Calu3 (cell line): ENCODE measurements around the gene APRT. TPM values are rescaled to one million over a fixed set of nuclear protein-coding genes. Genes with fewer than 3 reads are reported as not detected.
"Not testable (repeated sequence)": the region's sequence is repeated elsewhere in the genome, so short reads cannot be mapped to it uniquely, and the experiment has no call there.

ENCODE experiments used
- BruUV-seq: library from RNA; stranded (reverse); fragments of 400-500 nt; replicated peaks from 2 replicates; lab custom pipeline; 2021; lab: Mats Ljungman, UMichigan
- CTCF ChIA-PET: fragments of 300-600 bp; sonication (Branson Sonifier 250); formaldehyde crosslinking; loops from one replicate; lab custom pipeline; 2022; ENCODE audit warnings: antibody characterized with exemption; lab: Charles Lee
- DNase-seq: peaks from one replicate; pipeline ENCODE4 v3.0.0; 2022
- H3K27ac Mint-ChIP-seq: one replicate; pipeline ENCODE4 v1.8.0; 2022; ENCODE audit warnings: mixed read lengths; ENCODE audit not compliant: unreplicated experiment
- H3K27me3 Mint-ChIP-seq: one replicate; pipeline ENCODE4 v1.8.0; 2022; ENCODE audit warnings: mixed read lengths; ENCODE audit not compliant: unreplicated experiment
- H3K36me3 Mint-ChIP-seq: one replicate; pipeline ENCODE4 v1.8.0; 2022; ENCODE audit warnings: mild to moderate bottlenecking, moderate library complexity, mixed read lengths; ENCODE audit not compliant: insufficient read depth, unreplicated experiment
- H3K4me1 Mint-ChIP-seq: one replicate; pipeline ENCODE4 v1.8.0; 2022; ENCODE audit warnings: mild to moderate bottlenecking, low read depth, mixed read lengths; ENCODE audit not compliant: unreplicated experiment
- H3K4me3 Mint-ChIP-seq: one replicate; pipeline ENCODE4 v1.8.0; 2022; ENCODE audit warnings: mild to moderate bottlenecking, low read depth, moderate library complexity, mixed read lengths; ENCODE audit not compliant: unreplicated experiment
- H3K9me3 Mint-ChIP-seq: one replicate; pipeline ENCODE4 v1.8.0; 2022; ENCODE audit warnings: low read depth, mixed read lengths; ENCODE audit not compliant: unreplicated experiment
- intact Hi-C: fragments of 100-400 bp; cut with micrococcal nuclease; formaldehyde crosslinking; loops from one replicate; pipeline ENCODE4 v1.10.0; 2022; ENCODE audit not compliant: unreplicated experiment
- total RNA-seq: library from RNA; stranded (reverse); gene quantifications from 2 replicates; pipeline ENCODE4 v1.2.3, GENCODE V29; 2022
- TF ChIP-seq, protein P1 (sequence below): fragments of 200-600 bp; IDR thresholded peaks from one replicate; pipeline ENCODE4 v1.8.0; 2022; ENCODE audit warnings: antibody characterized with exemption; ENCODE audit not compliant: unreplicated experiment

The APRT gene
- total RNA-seq, 1 experiment from 2014 or later, result 203 TPM

DNA sequence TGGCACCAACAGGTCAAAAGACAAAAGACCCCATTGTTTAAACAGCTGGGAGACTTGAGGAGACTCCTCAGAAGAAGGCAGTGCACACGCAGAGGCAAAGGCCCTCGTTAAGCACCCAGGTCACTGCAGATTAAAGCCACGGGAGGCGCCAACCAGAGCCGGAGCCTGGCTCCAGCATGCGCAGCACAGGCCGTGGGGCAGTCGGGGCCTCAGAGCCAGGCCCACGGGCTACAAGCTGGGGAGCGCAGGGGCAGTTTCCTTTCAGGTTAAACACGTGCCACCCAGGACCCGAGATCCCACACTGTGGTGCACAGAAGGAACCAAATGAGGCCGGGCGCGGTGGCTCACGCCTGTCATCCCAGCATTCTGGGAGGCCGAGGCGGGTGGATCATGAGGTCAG lies 35.9 kb downstream of the APRT start:
- intact Hi-C loops, result no loop called here
- CTCF ChIA-PET, result no interaction called here

DNA sequence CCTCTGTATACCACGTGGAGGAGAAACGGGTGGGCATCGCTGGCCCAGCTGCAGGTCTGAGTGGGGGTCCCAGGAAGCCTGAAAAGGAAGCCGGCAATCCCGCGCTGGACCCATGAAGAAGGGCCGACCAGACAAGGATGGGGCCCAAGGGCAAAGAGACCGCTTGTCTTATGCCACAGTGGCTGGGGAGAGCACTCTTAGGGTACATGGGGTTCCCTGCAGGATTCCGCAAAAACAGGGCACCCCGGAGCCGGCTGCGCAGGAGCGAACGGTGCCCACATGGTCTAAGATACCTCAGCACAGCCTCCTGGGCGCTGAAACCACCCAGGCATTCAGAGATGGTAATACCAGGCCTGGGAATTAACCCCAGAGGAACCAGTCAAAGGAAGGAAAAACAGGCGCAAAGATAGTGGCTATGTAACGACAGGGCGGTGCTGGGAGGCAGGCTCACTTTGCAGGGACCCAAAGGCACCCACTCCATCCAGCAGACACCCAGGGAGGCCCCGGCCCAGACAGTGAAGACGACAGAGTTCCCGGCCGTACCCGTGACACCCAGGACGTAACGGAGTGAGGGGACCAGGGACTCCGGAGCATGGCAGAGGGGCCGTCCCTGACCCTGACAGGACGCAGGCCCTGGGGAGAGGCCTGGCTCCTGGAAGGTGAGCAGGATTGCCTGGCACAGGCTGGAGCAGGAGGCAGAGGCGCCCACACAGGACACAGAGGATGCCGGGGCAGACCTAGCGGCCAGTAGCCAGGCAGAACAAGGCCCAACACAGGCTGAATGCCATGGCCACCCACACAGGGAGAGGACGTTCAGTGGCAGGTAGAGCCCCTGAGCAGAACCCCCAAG lies 37.0 kb downstream of the APRT start:
- intact Hi-C loops, result no loop called here
- Mint-ChIP-seq H3K27ac (no peak overlapping the region), H3K4me3 (no peak overlapping the region), H3K27me3 (no peaks in the 10 kb centered on the region), H3K36me3 (peaks cover 46% of the 10 kb centered on the region), H3K4me1 (peaks cover 40% of the 10 kb centered on the region), H3K9me3 (no peaks in the 10 kb centered on the region)
- no TSS peak for BruUV-seq
- TF ChIP-seq, protein P1, sequence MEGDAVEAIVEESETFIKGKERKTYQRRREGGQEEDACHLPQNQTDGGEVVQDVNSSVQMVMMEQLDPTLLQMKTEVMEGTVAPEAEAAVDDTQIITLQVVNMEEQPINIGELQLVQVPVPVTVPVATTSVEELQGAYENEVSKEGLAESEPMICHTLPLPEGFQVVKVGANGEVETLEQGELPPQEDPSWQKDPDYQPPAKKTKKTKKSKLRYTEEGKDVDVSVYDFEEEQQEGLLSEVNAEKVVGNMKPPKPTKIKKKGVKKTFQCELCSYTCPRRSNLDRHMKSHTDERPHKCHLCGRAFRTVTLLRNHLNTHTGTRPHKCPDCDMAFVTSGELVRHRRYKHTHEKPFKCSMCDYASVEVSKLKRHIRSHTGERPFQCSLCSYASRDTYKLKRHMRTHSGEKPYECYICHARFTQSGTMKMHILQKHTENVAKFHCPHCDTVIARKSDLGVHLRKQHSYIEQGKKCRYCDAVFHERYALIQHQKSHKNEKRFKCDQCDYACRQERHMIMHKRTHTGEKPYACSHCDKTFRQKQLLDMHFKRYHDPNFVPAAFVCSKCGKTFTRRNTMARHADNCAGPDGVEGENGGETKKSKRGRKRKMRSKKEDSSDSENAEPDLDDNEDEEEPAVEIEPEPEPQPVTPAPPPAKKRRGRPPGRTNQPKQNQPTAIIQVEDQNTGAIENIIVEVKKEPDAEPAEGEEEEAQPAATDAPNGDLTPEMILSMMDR, result no peak
- no peak for DNase-seq
- CTCF ChIA-PET, result interaction anchor here (1.1 kb wide), 1 partner anchor 37 kb away, joined by 4 read pairs; no protein-coding TSS in a partner anchor

More for the DNA sequence above, 35.9 kb downstream of the APRT start:
- Mint-ChIP-seq H3K36me3 (peaks cover 35% of the 10 kb centered on the region), H3K27ac (no peak overlapping the region), H3K27me3 (no peaks in the 10 kb centered on the region), H3K4me3 (no peak overlapping the region), H3K9me3 (no peaks in the 10 kb centered on the region), H3K4me1 (peaks cover 39% of the 10 kb centered on the region)
- BruUV-seq, result no TSS peak
- TF ChIP-seq, protein P1, result no peak
- DNase-seq, result no peak

DNA sequence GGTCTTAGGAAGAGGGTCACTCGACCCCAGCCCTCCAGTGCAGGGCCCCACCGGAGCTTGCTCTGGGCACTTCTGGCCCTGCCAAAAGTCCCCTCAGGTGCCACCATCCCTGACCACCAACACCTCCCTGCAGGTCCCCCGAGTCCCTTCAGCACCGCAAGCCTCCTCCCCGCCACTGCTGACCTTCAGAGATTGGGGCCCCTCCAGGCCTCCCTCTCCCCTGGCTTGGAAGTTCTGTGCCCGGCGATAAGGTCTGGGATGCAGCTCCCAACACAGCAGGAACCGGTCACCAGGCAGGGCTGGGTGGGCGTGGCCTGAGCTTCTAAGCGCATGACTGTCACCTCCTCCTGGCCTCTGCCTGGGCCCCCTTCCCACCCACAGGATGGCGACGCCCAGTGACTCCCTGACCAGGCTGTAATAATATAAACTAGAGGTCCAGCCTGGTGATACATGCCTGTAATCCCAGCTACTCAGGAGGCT lies 37.9 kb downstream of the APRT start:
- H3K36me3 Mint-ChIP-seq, result peaks cover 49% of the 10 kb centered on the region
- intact Hi-C loops, result no loop called here
- TF ChIP-seq, protein P1, result no peak
- H3K4me1 Mint-ChIP-seq, result peaks cover 47% of the 10 kb centered on the region
- no peaks in the 10 kb centered on the region for H3K9me3 Mint-ChIP-seq
- H3K27ac Mint-ChIP-seq, result no peak overlapping the region
- BruUV-seq, result no TSS peak
- CTCF ChIA-PET, result interaction anchor here (0.9 to 1.5 kb wide), 3 partner anchors 9 to 36 kb away, joined by 4 to 6 read pairs (median 4); no protein-coding TSS in a partner anchor
- no peak overlapping the region for H3K4me3 Mint-ChIP-seq
- DNase-seq, result peak; percentile 54
- H3K27me3 Mint-ChIP-seq, result no peaks in the 10 kb centered on the region

DNA sequence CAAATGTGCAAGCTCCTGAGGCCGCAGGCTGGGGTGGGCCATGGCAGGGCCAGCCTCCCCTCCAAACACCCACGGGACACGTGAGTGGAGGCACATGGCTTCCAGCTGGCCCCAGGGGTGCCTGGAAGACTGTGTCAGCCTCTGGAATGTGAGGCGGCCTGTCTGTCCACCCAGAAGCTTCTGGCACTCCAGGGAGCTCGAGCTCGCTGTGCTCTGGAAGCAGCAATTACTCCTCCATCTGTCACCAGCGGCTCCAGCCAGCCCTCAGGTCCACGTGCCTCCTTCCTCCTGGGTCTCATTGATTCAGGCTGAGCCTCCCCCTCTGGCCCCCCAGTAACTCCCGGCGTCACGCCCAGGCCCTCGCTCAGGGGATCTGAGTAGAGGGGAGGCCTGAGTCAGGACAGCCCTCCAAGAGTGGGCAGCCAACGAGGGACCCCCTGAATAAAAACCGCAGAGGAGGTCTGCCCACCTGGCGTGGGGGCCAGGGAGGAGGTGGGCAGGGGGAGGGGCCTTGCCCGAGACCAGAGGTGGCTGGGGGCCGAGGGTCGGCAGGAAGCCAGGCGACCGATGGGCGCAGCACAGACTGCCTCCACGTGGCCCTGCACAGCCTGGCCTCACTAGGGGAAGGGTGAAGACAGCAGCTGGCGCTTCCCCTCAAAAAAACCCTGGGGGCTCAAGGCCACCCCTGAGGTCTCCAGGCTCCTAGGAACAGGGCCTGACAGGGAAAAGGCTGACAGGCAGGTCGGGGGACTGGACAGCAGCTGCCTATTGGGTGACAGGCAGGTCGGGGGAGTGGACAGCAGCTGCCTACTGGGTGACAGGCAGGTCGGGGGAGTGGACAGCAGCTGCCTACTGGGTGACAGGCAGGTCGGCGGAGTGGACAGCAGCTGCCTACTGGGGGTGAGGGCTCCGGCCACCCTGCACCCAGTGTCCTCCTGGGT lies 38.6 kb downstream of the APRT start:
- H3K4me3 Mint-ChIP-seq, result no peak overlapping the region
- no peaks in the 10 kb centered on the region for H3K9me3 Mint-ChIP-seq
- H3K27me3 Mint-ChIP-seq, result no peaks in the 10 kb centered on the region
- H3K36me3 Mint-ChIP-seq, result peaks cover 51% of the 10 kb centered on the region
- intact Hi-C loops, result no loop called here
- no peak overlapping the region for H3K27ac Mint-ChIP-seq
- no peak for DNase-seq
- no TSS peak for BruUV-seq
- CTCF ChIA-PET, result interaction anchor here (0.9 to 1.5 kb wide), 3 partner anchors 8 to 36 kb away, joined by 4 to 6 read pairs (median 4); no protein-coding TSS in a partner anchor
- TF ChIP-seq, protein P1, result no peak
- H3K4me1 Mint-ChIP-seq, result peaks cover 47% of the 10 kb centered on the region

DNA sequence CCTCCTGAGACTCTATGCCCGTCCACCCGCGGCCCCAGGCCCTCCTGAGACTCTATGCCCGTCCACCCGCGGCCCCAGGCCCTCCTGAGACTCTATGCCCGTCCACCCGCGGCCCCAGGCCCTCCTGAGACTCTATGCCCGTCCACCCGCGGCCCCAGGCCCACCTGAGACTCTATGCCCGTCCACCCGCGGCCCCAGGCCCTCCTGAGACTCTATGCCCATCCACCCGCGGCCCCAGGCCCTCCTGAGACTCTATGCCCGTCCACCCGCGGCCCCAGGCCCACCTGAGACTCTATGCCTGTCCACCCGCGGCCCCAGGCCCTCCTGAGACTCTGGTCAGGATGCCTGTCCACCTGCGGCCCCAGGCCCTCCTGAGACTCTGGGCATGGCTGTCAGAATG lies 39.9 kb downstream of the APRT start:
- Mint-ChIP-seq H3K4me1 (peaks cover 60% of the 10 kb centered on the region), H3K36me3 (peaks cover 55% of the 10 kb centered on the region)
- H3K27me3 Mint-ChIP-seq, intact Hi-C loops, H3K27ac Mint-ChIP-seq, H3K9me3 Mint-ChIP-seq, H3K4me3 Mint-ChIP-seq, BruUV-seq, DNase-seq: not testable (repeated sequence)
- CTCF ChIA-PET, result interaction anchor here (0.7 to 1.5 kb wide), 4 partner anchors 9 to 151 kb away, joined by 4 to 8 read pairs (median 6); no protein-coding TSS in a partner anchor
